ENCODE results near the gene N4BP2L2. TPM values are rescaled to one million over a fixed set of nuclear protein-coding genes. Genes with fewer than 3 reads are reported as not detected.

N4BP2L2 gene
- total and polyA plus RNA-seq, 7 experiments from 2014 or later: 129 to 358 (median 216) TPM

DNA sequence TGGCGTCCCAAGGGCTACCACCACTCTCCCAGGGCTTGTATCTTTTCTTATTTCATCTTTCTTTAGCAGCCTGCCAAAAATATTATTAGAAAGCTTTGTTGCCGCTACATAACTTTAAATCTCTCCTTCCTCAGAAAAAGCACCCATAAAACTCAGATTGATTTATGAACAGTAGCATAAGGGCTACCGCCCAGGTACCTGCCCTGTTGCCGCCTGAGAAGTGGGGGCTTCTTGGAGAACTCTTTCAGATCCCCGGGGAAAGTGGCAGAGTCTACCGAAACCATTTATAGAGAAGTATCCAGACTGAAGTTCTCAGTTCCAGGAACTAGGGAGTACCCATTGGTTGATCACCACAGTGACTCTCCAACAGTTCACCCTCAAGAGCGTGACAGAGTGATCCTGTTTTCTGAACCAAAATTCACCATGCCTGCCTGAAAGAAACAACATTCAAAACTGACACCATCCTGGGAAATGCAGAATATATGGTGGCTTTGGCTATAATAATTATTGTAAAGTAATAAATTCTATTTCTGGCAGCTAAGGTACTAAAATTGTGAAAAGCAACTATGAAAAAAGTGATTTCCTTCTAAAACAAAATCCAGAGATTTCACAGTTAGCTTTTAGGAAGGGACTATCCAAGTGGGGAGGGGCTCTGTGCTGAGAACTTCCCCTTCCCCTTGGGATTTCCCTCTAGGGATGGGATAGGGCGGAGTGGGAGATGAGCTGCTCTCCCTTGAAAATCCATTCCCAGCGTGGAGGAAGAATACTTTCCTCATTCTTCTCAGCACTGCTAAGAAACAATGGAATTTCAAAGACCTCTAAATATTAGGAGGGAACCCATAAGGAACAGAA, 109.8 kb downstream of the N4BP2L2 start:
- Histone ChIP-seq H3K9me3 (ENCODE audit: control insufficient read depth in 2 of 3, low read length in 3 of 3) (no peaks in the 10 kb centered on the region), H3K4me3 (ENCODE audit: low read length) (peak overlapping the region; percentile 64), H3K4me1 (ENCODE audit: control insufficient read depth in 2 of 2, insufficient read depth in 2 of 2, low read length in 2 of 2) (peaks cover 19 to 20% of the 10 kb centered on the region in 2 donors), H3K27me3 (ENCODE audit: control insufficient read depth in 2 of 2, insufficient read depth in 2 of 2, low read length in 2 of 2) (no peaks in the 10 kb centered on the region), H3K27ac (ENCODE audit: low read depth, low read length) (peak overlapping the region; percentile 98), H3K36me3 (ENCODE audit: control insufficient read depth in 2 of 3, insufficient read depth in 3 of 3, low read length in 3 of 3) (peaks cover 0 to 11% (median 0%) of the 10 kb centered on the region in 3 experiments)
- ChIA-PET CTCF (interaction anchor here (1.0 to 1.3 kb wide), 2 partner anchors 19 to 153 kb away, joined by 3 to 4 read pairs; no protein-coding TSS in a partner anchor), POLR2A (interaction anchor here (0.6 to 5.5 kb wide), 9 partner anchors 13 to 1115 kb away, joined by 3 to 55 read pairs (median 5); partner anchors contain the start of genes BRCA2, N4BP2L2 and ZAR1L)
- no peak for ATAC-seq
- Mint-ChIP-seq H3K4me1 (peaks cover 27 to 46% (median 40%) of the 10 kb centered on the region in 7 donors), H3K36me3 (peaks cover 0 to 20% (median 12%) of the 10 kb centered on the region in 5 donors), H3K9me3 (peaks cover 0 to 3% (median 0%) of the 10 kb centered on the region in 11 donors), H3K4me3 (peak overlapping the region; percentile 80 to 95 (median 92)), H3K27me3 (no peaks in the 10 kb centered on the region), H3K27ac (peak overlapping the region; percentile 81 to 99 (median 95))
- intact Hi-C loops (cut with micrococcal nuclease): loop anchor here (1.0 to 10.0 kb wide), 9 partner anchors 14 to 1388 kb away; partner anchors contain the start of genes FRY (in 2 of the 2), N4BP2L2 (in 1 of the 2), PDS5B (in 1 of the 2) and RFC3 (in 1 of the 2)
- no peak for DNase-seq

GRCh38 chr13:32427852-32428580, 110.6 kb downstream of the N4BP2L2 start, which contains the start of gene N4BP2L1:
Gene N4BP2L1 (minus strand): TSS chr13:32428130. CDS start chr13:32428082, 48 bp downstream.
- POLR2A ChIA-PET: interaction anchor here (0.9 to 5.5 kb wide), 9 partner anchors 20 to 1116 kb away, joined by 3 to 55 read pairs (median 4); partner anchors contain the start of genes BRCA2, N4BP2L2 and ZAR1L
- H3K27ac ChIP-seq (ENCODE audit: low read depth, low read length): peak within 1 kb of the TSS; percentile 98
- peaks cover 34 to 50% (median 48%) of the 10 kb centered on the region in 7 donors for H3K4me1 Mint-ChIP-seq

GRCh38 chr13:32426990-32427851, 111.4 kb downstream of the N4BP2L2 start:
- H3K36me3 Mint-ChIP-seq: peaks cover 0 to 33% (median 18%) of the 10 kb centered on the region in 5 donors
- H3K9me3 Mint-ChIP-seq: peaks cover 0 to 8% (median 0%) of the 10 kb centered on the region in 11 donors
- DNase-seq: peak; percentile 43 to 74 (median 66)
- peak overlapping the region; percentile 64 for H3K4me3 ChIP-seq (ENCODE audit: low read length)
- ChIA-PET CTCF (interaction anchor here (0.5 kb wide), 1 partner anchor 213 kb away, joined by 3 read pairs; no protein-coding TSS in a partner anchor), POLR2A (interaction anchor here (1.0 to 5.5 kb wide), 9 partner anchors 19 to 1116 kb away, joined by 3 to 55 read pairs (median 3); partner anchors contain the start of genes BRCA2, N4BP2L2 and ZAR1L)
- no peaks in the 10 kb centered on the region for H3K27me3 ChIP-seq (ENCODE audit: control insufficient read depth in 2 of 2, insufficient read depth in 2 of 2, low read length in 2 of 2)
- peaks cover 0 to 11% (median 0%) of the 10 kb centered on the region in 3 experiments for H3K36me3 ChIP-seq (ENCODE audit: control insufficient read depth in 2 of 3, insufficient read depth in 3 of 3, low read length in 3 of 3)
- peak overlapping the region; percentile 89 to 100 (median 94) for H3K4me3 Mint-ChIP-seq
- peaks cover 34 to 56% (median 46%) of the 10 kb centered on the region in 7 donors for H3K4me1 Mint-ChIP-seq
- H3K4me1 ChIP-seq (ENCODE audit: control insufficient read depth in 2 of 2, insufficient read depth in 2 of 2, low read length in 2 of 2): peaks cover 19 to 20% of the 10 kb centered on the region in 2 donors
- ATAC-seq: peak; percentile 38
- intact Hi-C loops (cut with micrococcal nuclease): loop anchor here (1.0 to 10.0 kb wide), 12 partner anchors 45 to 1390 kb away; partner anchors contain the start of genes BRCA2 (in 2 of the 2), FRY (in 2 of the 2), ZAR1L (in 2 of the 2) and N4BP2L2 (in 1 of the 2)
- no peaks in the 10 kb centered on the region for H3K9me3 ChIP-seq (ENCODE audit: control insufficient read depth in 2 of 3, low read length in 3 of 3)
- H3K27me3 Mint-ChIP-seq: no peaks in the 10 kb centered on the region
- H3K27ac Mint-ChIP-seq: peak overlapping the region; percentile 92 to 99 (median 97)
- H3K27ac ChIP-seq (ENCODE audit: low read depth, low read length): peak overlapping the region; percentile 98

More at GRCh38 chr13:32427852-32428580, 110.6 kb downstream of the N4BP2L2 start, which contains the start of gene N4BP2L1:
- Mint-ChIP-seq H3K27me3 (no peaks in the 10 kb centered on the region), H3K27ac (peak within 1 kb of the TSS; percentile 95 to 99 (median 97)), H3K9me3 (peaks cover 0 to 6% (median 0%) of the 10 kb centered on the region in 11 donors), H3K36me3 (peaks cover 0 to 26% (median 13%) of the 10 kb centered on the region in 5 donors), H3K4me3 (peak within 1 kb of the TSS; percentile 90 to 100 (median 94))
- no peaks in the 10 kb centered on the region for H3K27me3 ChIP-seq (ENCODE audit: control insufficient read depth in 2 of 2, insufficient read depth in 2 of 2, low read length in 2 of 2)
- H3K4me1 ChIP-seq (ENCODE audit: control insufficient read depth in 2 of 2, insufficient read depth in 2 of 2, low read length in 2 of 2): peaks cover 19 to 20% of the 10 kb centered on the region in 2 donors
- CTCF ChIA-PET: interaction anchor here (0.5 to 1.3 kb wide), 2 partner anchors 20 to 213 kb away, joined by 3 to 4 read pairs; no protein-coding TSS in a partner anchor
- DNase-seq (peak; percentile 60 to 91 (median 78)), ATAC-seq (peak; percentile 81)
- H3K36me3 ChIP-seq (ENCODE audit: control insufficient read depth in 2 of 3, insufficient read depth in 3 of 3, low read length in 3 of 3): peaks cover 0 to 11% (median 0%) of the 10 kb centered on the region in 3 experiments
- intact Hi-C loops (cut with micrococcal nuclease): loop anchor here (1.0 to 10.0 kb wide), 12 partner anchors 15 to 1389 kb away; partner anchors contain the start of genes FRY (in 2 of the 2), N4BP2L2 (in 1 of the 2), PDS5B (in 1 of the 2) and RFC3 (in 1 of the 2)
- H3K9me3 ChIP-seq (ENCODE audit: control insufficient read depth in 2 of 3, low read length in 3 of 3): no peaks in the 10 kb centered on the region
- H3K4me3 ChIP-seq (ENCODE audit: low read length): peak within 1 kb of the TSS; percentile 64

DNA sequence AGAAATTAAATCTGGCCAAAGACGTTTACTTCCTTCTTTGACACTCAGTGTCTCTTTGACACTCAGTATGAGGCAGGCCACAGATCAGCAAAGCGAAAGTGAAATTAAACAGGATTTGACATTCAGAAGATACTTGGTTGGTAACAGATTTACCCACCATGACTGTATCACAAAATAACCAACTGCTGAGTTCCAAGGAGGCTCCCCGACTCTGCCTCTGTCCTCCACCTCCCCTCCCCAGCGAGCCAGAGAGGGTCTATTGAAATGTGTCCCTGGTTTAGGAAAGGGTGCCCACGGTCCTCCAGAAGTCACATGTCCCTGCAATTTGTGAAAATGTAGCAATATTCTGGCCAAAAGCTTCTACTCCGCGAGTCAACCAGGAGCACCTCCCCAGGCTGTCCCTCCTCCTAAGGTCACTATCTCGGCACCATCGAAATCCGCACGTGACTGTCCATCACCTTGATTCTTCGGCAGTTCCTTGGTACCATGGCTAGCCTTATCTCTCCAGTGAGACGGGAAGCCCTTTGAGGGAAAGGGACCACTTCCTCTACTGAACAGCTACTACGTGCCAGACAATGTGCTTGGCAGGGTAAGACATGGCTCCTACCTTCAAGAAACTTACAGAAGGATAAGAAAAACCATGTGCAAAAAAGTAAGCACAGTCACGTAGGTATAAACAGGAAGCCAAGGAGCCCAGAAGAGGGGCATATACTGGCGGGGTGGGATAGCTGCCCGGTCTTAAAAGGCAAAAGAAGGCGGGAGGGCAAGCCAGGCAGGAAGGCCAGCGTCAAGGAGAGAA, 112.2 kb downstream of the N4BP2L2 start:
- intact Hi-C loops (cut with micrococcal nuclease): loop anchor here (1.0 to 10.0 kb wide), 11 partner anchors 44 to 1391 kb away; partner anchors contain the start of genes BRCA2 (in 2 of the 2), FRY (in 2 of the 2), ZAR1L (in 2 of the 2) and N4BP2L2 (in 1 of the 2)
- CTCF ChIA-PET: interaction anchor here (0.6 kb wide), 1 partner anchor 213 kb away, joined by 3 read pairs; no protein-coding TSS in a partner anchor
- no peaks in the 10 kb centered on the region for H3K9me3 ChIP-seq (ENCODE audit: control insufficient read depth in 2 of 3, low read length in 3 of 3)
- H3K36me3 ChIP-seq (ENCODE audit: control insufficient read depth in 2 of 3, insufficient read depth in 3 of 3, low read length in 3 of 3): peaks cover 0 to 11% (median 0%) of the 10 kb centered on the region in 3 experiments
- peaks cover 0 to 8% (median 0%) of the 10 kb centered on the region in 11 donors for H3K9me3 Mint-ChIP-seq
- ATAC-seq (peak; percentile 61), DNase-seq (peak in 8 of 9 donors; percentile 43 to 77 (median 70))
- no peaks in the 10 kb centered on the region for H3K27me3 Mint-ChIP-seq
- no peaks in the 10 kb centered on the region for H3K27me3 ChIP-seq (ENCODE audit: control insufficient read depth in 2 of 2, insufficient read depth in 2 of 2, low read length in 2 of 2)
- H3K4me1 Mint-ChIP-seq: peaks cover 34 to 62% (median 47%) of the 10 kb centered on the region in 7 donors
- H3K27ac Mint-ChIP-seq: peak overlapping the region; percentile 92 to 99 (median 97)
- POLR2A ChIA-PET: interaction anchor here (1.1 to 5.5 kb wide), 7 partner anchors 18 to 1117 kb away, joined by 3 to 55 read pairs (median 9); partner anchors contain the start of genes BRCA2, N4BP2L2 and ZAR1L
- H3K36me3 Mint-ChIP-seq: peaks cover 0 to 41% (median 21%) of the 10 kb centered on the region in 5 donors
- H3K4me1 ChIP-seq (ENCODE audit: control insufficient read depth in 2 of 2, insufficient read depth in 2 of 2, low read length in 2 of 2): peaks cover 19 to 20% of the 10 kb centered on the region in 2 donors
- H3K27ac ChIP-seq (ENCODE audit: low read depth, low read length): peak overlapping the region; percentile 98
- H3K4me3 ChIP-seq (ENCODE audit: low read length): peak overlapping the region; percentile 64
- peak overlapping the region; percentile 89 to 100 (median 94) for H3K4me3 Mint-ChIP-seq
